Karpas-422 (cell line): ENCODE data around the gene RITA1. TPM values are rescaled to one million over a fixed set of nuclear protein-coding genes. Genes with fewer than 3 reads are reported as not detected.

Experiments used
- DNase-seq: peaks from one replicate; pipeline ENCODE4 v3.0.0-alpha.2; 2015
- H2AFZ ChIP-seq: fragments of 200-600 bp; sonication (generic); 2 replicates; pipeline ENCODE4 v1.6.1; 2014; ENCODE audit warnings: antibody characterized with exemption, low read length, mixed read lengths
- H3K27ac ChIP-seq: fragments of 200-600 bp; sonication (generic); 2 replicates; pipeline ENCODE4 v1.5.1; 2014; ENCODE audit warnings: mild to moderate bottlenecking, low read length, moderate library complexity
- H3K27me3 ChIP-seq: fragments of 200-600 bp; sonication (generic); 2 replicates; pipeline ENCODE4 v1.6.1; 2014; ENCODE audit warnings: low read length, mixed read lengths
- H3K36me3 ChIP-seq: fragments of 200-600 bp; sonication (generic); 2 replicates; pipeline ENCODE4 v1.6.1; 2014; ENCODE audit warnings: low read length, mixed read lengths; ENCODE audit not compliant: insufficient read depth
- H3K4me1 ChIP-seq: fragments of 200-600 bp; sonication (generic); 2 replicates; pipeline ENCODE4 v1.6.1; 2014; ENCODE audit warnings: mild to moderate bottlenecking, low read length, mixed read lengths
- H3K4me2 ChIP-seq: fragments of 200-600 bp; sonication (generic); 2 replicates; pipeline ENCODE4 v1.6.1; 2014; ENCODE audit warnings: low read length, low read depth, mild to moderate bottlenecking; ENCODE audit not compliant: poor library complexity, severe bottlenecking
- H3K4me3 ChIP-seq: fragments of 200-600 bp; sonication (generic); 2 replicates; pipeline ENCODE4 v1.5.1; 2014; ENCODE audit warnings: mild to moderate bottlenecking, antibody characterized with exemption, low read length, mixed read lengths
- H3K79me2 ChIP-seq: fragments of 200-600 bp; sonication (generic); 2 replicates; pipeline ENCODE4 v1.6.1; 2014; ENCODE audit warnings: mild to moderate bottlenecking, low read length, mixed read lengths
- H3K9ac ChIP-seq: fragments of 200-600 bp; sonication (generic); 2 replicates; pipeline ENCODE4 v1.6.0; 2014; ENCODE audit warnings: low read length
- H3K9me2 ChIP-seq: fragments of 200-600 bp; sonication (generic), shearing (Covaris generic); replicated peaks from 2 replicates; pipeline ENCODE4 v1.6.0; 2014; ENCODE audit warnings: mild to moderate bottlenecking, low read length, moderate library complexity; ENCODE audit not compliant: insufficient read depth
- H3K9me3 ChIP-seq: fragments of 300-700, 200-600 bp; sonication (generic); 2 replicates; pipeline ENCODE4 v1.6.1; 2014; ENCODE audit warnings: low read length, mixed read lengths
- H4K20me1 ChIP-seq: fragments of 200-600 bp; sonication (generic); 2 replicates; pipeline ENCODE4 v1.6.1; 2014; ENCODE audit warnings: mild to moderate bottlenecking, antibody characterized with exemption, low read length, low read depth; ENCODE audit not compliant: insufficient read depth
- total RNA-seq: library from RNA; depleted of rRNA; stranded (reverse); fragments of >200 nt; shearing (Covaris generic); gene quantifications from 2 replicates; pipeline ENCODE4 v1.2.3, GENCODE V29; 2014; ENCODE audit warnings: low replicate concordance

RITA1 gene
- total RNA-seq, 1 experiment from 2014 or later = 34.3 TPM

DNA sequence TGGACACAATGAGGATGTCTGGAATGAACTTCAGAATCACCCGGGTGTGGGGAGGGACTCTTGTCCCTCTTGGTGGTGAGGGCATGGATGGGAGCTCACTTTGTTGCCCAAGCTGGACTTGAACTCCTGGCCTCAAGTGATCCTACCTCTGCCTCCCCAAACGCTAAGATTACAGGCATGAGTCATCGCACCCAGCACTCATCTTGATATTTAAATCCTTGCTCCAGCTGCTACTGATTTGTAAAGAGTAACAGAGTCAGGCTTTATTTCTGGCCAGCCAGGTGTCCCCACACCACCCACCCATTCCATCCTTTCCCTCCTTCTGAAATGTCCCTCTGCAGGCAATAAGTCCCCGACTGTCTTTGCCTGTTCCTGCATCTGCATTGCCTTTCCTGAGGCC is 5.2 kb upstream of the RITA1 start:
- Histone ChIP-seq H3K4me2 (no peak overlapping the region), H3K9me2 (no peaks in the 10 kb centered on the region), H3K36me3 (peaks cover 52% of the 10 kb centered on the region), H3K79me2 (peaks cover 44% of the 10 kb centered on the region), H3K27me3 (no peaks in the 10 kb centered on the region), H2AFZ (no peak overlapping the region), H4K20me1 (peaks cover 9% of the 10 kb centered on the region; the same call in 1 of the 2 replicates), H3K9ac (no peak overlapping the region), H3K27ac (no peak overlapping the region), H3K4me1 (peaks cover 13% of the 10 kb centered on the region), H3K4me3 (no peak overlapping the region), H3K9me3 (no peaks in the 10 kb centered on the region)
- DNase-seq = no peak

GRCh38 chr12:113181975-113182374 is 3.5 kb upstream of the RITA1 start:
- no peaks in the 10 kb centered on the region for H3K9me2 ChIP-seq
- no peaks in the 10 kb centered on the region for H3K27me3 ChIP-seq
- H4K20me1 ChIP-seq = peaks cover 9% of the 10 kb centered on the region; the same call in 1 of the 2 replicates
- no peak overlapping the region for H3K9ac ChIP-seq
- H3K4me1 ChIP-seq = peaks cover 25% of the 10 kb centered on the region
- H3K27ac ChIP-seq = no peak overlapping the region
- DNase-seq = no peak
- H3K36me3 ChIP-seq = peaks cover 47% of the 10 kb centered on the region
- no peak overlapping the region for H3K4me2 ChIP-seq
- H3K9me3 ChIP-seq = no peaks in the 10 kb centered on the region
- H3K79me2 ChIP-seq = peaks cover 60% of the 10 kb centered on the region
- H3K4me3 ChIP-seq = no peak overlapping the region
- no peak overlapping the region for H2AFZ ChIP-seq

DNA sequence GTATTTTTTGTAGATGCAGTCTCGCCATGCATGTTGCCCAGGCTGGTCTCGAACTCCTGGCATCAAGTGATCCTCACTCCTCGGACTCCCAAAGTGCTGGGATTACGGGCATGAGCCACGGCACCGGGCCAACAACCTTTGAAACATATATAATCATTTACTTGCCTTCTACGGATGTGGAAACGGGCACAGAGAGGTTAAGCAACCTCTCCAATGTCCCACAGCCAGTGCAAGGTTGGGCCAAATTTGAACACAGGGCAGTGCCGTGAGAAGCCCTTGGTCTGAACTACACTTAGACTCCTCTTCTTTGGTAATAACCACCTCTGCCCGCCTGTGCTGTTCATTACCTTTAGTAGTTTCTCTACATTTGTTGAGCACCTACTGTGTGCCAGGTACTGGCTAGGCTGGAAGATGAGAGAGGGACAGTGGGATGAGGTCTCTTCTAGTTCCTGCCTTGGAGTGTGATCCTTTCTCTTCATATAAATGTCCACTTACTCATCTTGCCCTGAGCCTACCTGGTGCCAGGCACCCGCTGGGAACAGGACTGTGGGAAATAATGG is 2.4 kb upstream of the RITA1 start:
- DNase-seq = no peak
- Histone ChIP-seq H3K4me3 (peak overlapping the region; percentile 92; the same call in 1 of the 2 replicates), H3K79me2 (peaks cover 68% of the 10 kb centered on the region), H3K27me3 (no peaks in the 10 kb centered on the region), H3K9me3 (no peaks in the 10 kb centered on the region), H4K20me1 (peaks cover 9% of the 10 kb centered on the region; the same call in 1 of the 2 replicates), H3K27ac (no peak overlapping the region), H3K9me2 (no peaks in the 10 kb centered on the region), H3K4me2 (peak overlapping the region; percentile 82), H3K4me1 (peaks cover 32% of the 10 kb centered on the region), H3K9ac (peak overlapping the region; percentile 96; the same call in 1 of the 2 replicates), H3K36me3 (peaks cover 36% of the 10 kb centered on the region), H2AFZ (no peak overlapping the region)

GRCh38 chr12:113184098-113184899 is 1.2 kb upstream of the RITA1 start:
- Histone ChIP-seq H3K79me2 (peaks cover 68% of the 10 kb centered on the region), H3K36me3 (peaks cover 28% of the 10 kb centered on the region), H3K9ac (peak overlapping the region; percentile 96), H3K9me2 (no peaks in the 10 kb centered on the region), H3K4me2 (peak overlapping the region; percentile 82), H3K9me3 (no peaks in the 10 kb centered on the region), H3K27me3 (no peaks in the 10 kb centered on the region), H2AFZ (no peak overlapping the region), H3K4me3 (peak overlapping the region; percentile 92), H3K4me1 (peaks cover 32% of the 10 kb centered on the region), H3K27ac (peak overlapping the region; percentile 85), H4K20me1 (peaks cover 9% of the 10 kb centered on the region; the same call in 1 of the 2 replicates)
- no peak for DNase-seq

DNA sequence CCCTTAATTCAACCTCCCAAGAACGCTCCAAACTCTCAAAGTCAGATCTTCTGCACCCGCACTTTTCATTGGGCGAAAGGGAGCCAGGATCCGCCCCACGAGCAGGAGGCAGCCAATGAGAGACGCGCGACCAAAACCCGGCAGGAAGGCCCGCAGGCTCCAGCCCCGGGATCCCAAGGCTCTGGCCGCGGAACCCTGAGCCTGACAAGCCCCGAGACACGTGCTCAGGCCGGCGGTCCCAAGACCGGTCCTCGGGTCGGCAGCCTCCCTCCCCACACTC is 681 bp upstream of the RITA1 start:
- Histone ChIP-seq H3K79me2 (peaks cover 68% of the 10 kb centered on the region), H3K4me1 (peaks cover 32% of the 10 kb centered on the region), H3K4me2 (peak overlapping the region; percentile 82), H3K9ac (peak overlapping the region; percentile 96), H4K20me1 (peaks cover 9% of the 10 kb centered on the region; the same call in 1 of the 2 replicates), H3K9me2 (no peaks in the 10 kb centered on the region), H3K27ac (peak overlapping the region; percentile 85), H3K9me3 (no peaks in the 10 kb centered on the region), H3K36me3 (peaks cover 24% of the 10 kb centered on the region), H3K27me3 (no peaks in the 10 kb centered on the region), H3K4me3 (peak overlapping the region; percentile 92), H2AFZ (peak overlapping the region; percentile 51; the same call in 1 of the 2 replicates)
- peak; percentile 96 for DNase-seq

DNA sequence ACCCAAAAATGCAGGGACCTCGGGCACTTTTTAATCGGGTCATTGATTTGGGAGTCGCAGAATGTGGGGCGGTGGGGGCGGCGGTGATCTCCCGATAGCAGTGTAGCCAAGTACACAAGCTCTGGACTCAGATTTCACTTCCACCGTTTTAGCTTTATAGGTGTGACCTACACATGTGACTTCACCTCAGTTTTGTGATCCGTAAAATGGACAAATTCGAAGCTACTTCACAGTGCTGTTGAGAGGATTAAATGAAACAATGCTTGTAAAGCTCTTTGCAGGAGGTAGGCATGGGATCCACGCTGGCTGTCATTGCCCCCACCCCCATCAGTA is 478 bp downstream of the RITA1 start:
- peak overlapping the region; percentile 92 for H3K4me3 ChIP-seq
- peak; percentile 83 for DNase-seq
- H3K9ac ChIP-seq = peak overlapping the region; percentile 96
- no peaks in the 10 kb centered on the region for H3K9me3 ChIP-seq
- peak overlapping the region; percentile 64; the same call in 1 of the 2 replicates for H2AFZ ChIP-seq
- H3K27me3 ChIP-seq = no peaks in the 10 kb centered on the region
- no peaks in the 10 kb centered on the region for H3K9me2 ChIP-seq
- peaks cover 17% of the 10 kb centered on the region for H3K36me3 ChIP-seq
- peaks cover 59% of the 10 kb centered on the region for H3K79me2 ChIP-seq
- peaks cover 9% of the 10 kb centered on the region; the same call in 1 of the 2 replicates for H4K20me1 ChIP-seq
- H3K4me2 ChIP-seq = peak overlapping the region; percentile 82
- H3K27ac ChIP-seq = peak overlapping the region; percentile 85
- H3K4me1 ChIP-seq = peaks cover 32% of the 10 kb centered on the region

- Histone ChIP-seq H3K9me2 (no peaks in the 10 kb centered on the region), H3K9me3 (no peaks in the 10 kb centered on the region), H3K4me3 (peak overlapping the region; percentile 92), H3K27me3 (no peaks in the 10 kb centered on the region), H3K4me1 (peaks cover 32% of the 10 kb centered on the region), H3K4me2 (peak overlapping the region; percentile 82), H3K9ac (peak overlapping the region; percentile 96), H3K79me2 (peaks cover 53% of the 10 kb centered on the region), H3K27ac (peak overlapping the region; percentile 85), H4K20me1 (peaks cover 6% of the 10 kb centered on the region; the same call in 1 of the 2 replicates), H2AFZ (no peak overlapping the region), H3K36me3 (peaks cover 20% of the 10 kb centered on the region)
- no peak for DNase-seq
Measured at GRCh38 chr12:113186666-113187325, 1.3 kb downstream of the RITA1 start.

- Histone ChIP-seq H3K4me1 (peaks cover 20% of the 10 kb centered on the region), H4K20me1 (peaks cover under 1% of the 10 kb centered on the region; the same call in 1 of the 2 replicates), H3K36me3 (peaks cover 12% of the 10 kb centered on the region), H3K9me2 (no peaks in the 10 kb centered on the region), H3K4me3 (no peak overlapping the region), H3K27ac (no peak overlapping the region), H3K9me3 (no peaks in the 10 kb centered on the region), H3K4me2 (no peak overlapping the region), H3K79me2 (peaks cover 27% of the 10 kb centered on the region), H3K9ac (no peak overlapping the region), H2AFZ (no peak overlapping the region), H3K27me3 (no peaks in the 10 kb centered on the region)
- DNase-seq = no peak
Measured at GRCh38 chr12:113189361-113189760, 3.8 kb downstream of the RITA1 start.
